Mucosa of stomach (tissue), 1 donor: ENCODE results near the gene DPYD.

ENCODE experiments used
- H3K27me3 ChIP-seq: one replicate; pipeline ENCODE4 v1.7.0; 2013; ENCODE audit warnings: mild to moderate bottlenecking, low read length; ENCODE audit not compliant: control insufficient read depth, insufficient read depth
- H3K36me3 ChIP-seq: one replicate; pipeline ENCODE4 v1.7.0; 2013; ENCODE audit warnings: low read length; ENCODE audit not compliant: control insufficient read depth, insufficient read depth
- H3K4me1 ChIP-seq: one replicate; pipeline ENCODE4 v1.7.0; 2013; ENCODE audit warnings: mild to moderate bottlenecking, low read length; ENCODE audit not compliant: control insufficient read depth, insufficient read depth
- H3K4me3 ChIP-seq: one replicate; pipeline ENCODE4 v1.7.0; 2013; ENCODE audit warnings: low read length
- H3K9ac ChIP-seq: one replicate; pipeline ENCODE4 v1.7.0; 2013; ENCODE audit warnings: mild to moderate bottlenecking, low read length, moderate library complexity
- H3K9me3 ChIP-seq: one replicate; pipeline ENCODE4 v1.7.0; 2013; ENCODE audit warnings: mild to moderate bottlenecking, low read length, moderate library complexity; ENCODE audit not compliant: control insufficient read depth
- donor health status: Pancreatic carcinoma.

DPYD gene

GRCh38 chr1:97069312-97069711, 851.5 kb downstream of the DPYD start:
- Histone ChIP-seq H3K4me3 (no peak overlapping the region), H3K27me3 (no peaks in the 10 kb centered on the region), H3K9ac (no peak overlapping the region), H3K36me3 (no peaks in the 10 kb centered on the region), H3K4me1 (no peaks in the 10 kb centered on the region), H3K9me3 (no peaks in the 10 kb centered on the region)

GRCh38 chr1:97066860-97067259, 854.0 kb downstream of the DPYD start:
- Histone ChIP-seq H3K4me3 (no peak overlapping the region), H3K9me3 (peaks cover 2% of the 10 kb centered on the region), H3K27me3 (no peaks in the 10 kb centered on the region), H3K4me1 (no peaks in the 10 kb centered on the region), H3K36me3 (no peaks in the 10 kb centered on the region), H3K9ac (no peak overlapping the region)

GRCh38 chr1:97063532-97063931, 857.3 kb downstream of the DPYD start:
- Histone ChIP-seq H3K4me1 (no peaks in the 10 kb centered on the region), H3K36me3 (no peaks in the 10 kb centered on the region), H3K4me3 (no peak overlapping the region), H3K9ac (no peak overlapping the region), H3K9me3 (peaks cover 6% of the 10 kb centered on the region), H3K27me3 (no peaks in the 10 kb centered on the region)

DNA sequence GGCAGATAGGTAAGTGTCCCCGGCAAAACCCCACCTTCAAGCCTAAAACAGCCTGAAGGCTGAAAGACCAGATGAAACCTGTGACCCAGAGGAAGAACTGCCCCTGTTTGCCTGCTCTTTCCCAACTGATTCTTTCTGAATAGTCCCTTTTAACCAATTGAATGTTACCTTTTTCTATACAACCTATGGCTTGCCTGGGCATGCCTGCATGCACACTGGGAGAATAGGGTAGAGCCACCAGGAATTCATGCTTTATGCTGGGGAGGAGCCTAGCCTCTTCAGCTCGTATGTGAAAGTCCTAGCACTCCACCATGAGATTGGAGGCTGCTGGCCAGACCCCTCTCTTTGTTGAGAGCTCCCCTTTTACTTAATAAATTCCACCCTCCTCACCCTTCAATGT, 859.2 kb downstream of the DPYD start:
- Histone ChIP-seq H3K36me3 (no peaks in the 10 kb centered on the region), H3K4me3 (no peak overlapping the region), H3K27me3 (no peaks in the 10 kb centered on the region), H3K9me3 (peaks cover 6% of the 10 kb centered on the region), H3K9ac (no peak overlapping the region), H3K4me1 (no peaks in the 10 kb centered on the region)

GRCh38 chr1:97056386-97056785, 864.4 kb downstream of the DPYD start:
- Histone ChIP-seq H3K36me3 (no peaks in the 10 kb centered on the region), H3K27me3 (no peaks in the 10 kb centered on the region), H3K9ac (no peak overlapping the region), H3K4me1 (no peaks in the 10 kb centered on the region), H3K9me3 (no peaks in the 10 kb centered on the region), H3K4me3 (no peak overlapping the region)

GRCh38 chr1:97053268-97053667, 867.6 kb downstream of the DPYD start:
- no peaks in the 10 kb centered on the region for H3K4me1 ChIP-seq
- no peaks in the 10 kb centered on the region for H3K9me3 ChIP-seq
- no peaks in the 10 kb centered on the region for H3K36me3 ChIP-seq
- H3K4me3 ChIP-seq, result no peak overlapping the region
- no peak overlapping the region for H3K9ac ChIP-seq
- H3K27me3 ChIP-seq, result no peaks in the 10 kb centered on the region

- no peaks in the 10 kb centered on the region for H3K36me3 ChIP-seq
- H3K4me3 ChIP-seq, result no peak overlapping the region
- H3K9ac ChIP-seq, result no peak overlapping the region
- no peaks in the 10 kb centered on the region for H3K27me3 ChIP-seq
- H3K4me1 ChIP-seq, result no peaks in the 10 kb centered on the region
- no peaks in the 10 kb centered on the region for H3K9me3 ChIP-seq
Observed at GRCh38 chr1:97051823-97052222, 869.0 kb downstream of the DPYD start.

- no peak overlapping the region for H3K9ac ChIP-seq
Observed at GRCh38 chr1:97050506-97050905, 870.3 kb downstream of the DPYD start.

GRCh38 chr1:97047421-97047793, 873.4 kb downstream of the DPYD start:
- Histone ChIP-seq H3K4me3 (no peak overlapping the region), H3K9ac (no peak overlapping the region), H3K36me3 (no peaks in the 10 kb centered on the region)

More at GRCh38 chr1:97050506-97050905, 870.3 kb downstream of the DPYD start:
- Histone ChIP-seq H3K4me1 (no peaks in the 10 kb centered on the region), H3K36me3 (no peaks in the 10 kb centered on the region), H3K4me3 (no peak overlapping the region), H3K27me3 (no peaks in the 10 kb centered on the region), H3K9me3 (no peaks in the 10 kb centered on the region)

GRCh38 chr1:97046765-97047420, 873.9 kb downstream of the DPYD start:
- H3K36me3 ChIP-seq, result no peaks in the 10 kb centered on the region
- no peaks in the 10 kb centered on the region for H3K9me3 ChIP-seq
- no peaks in the 10 kb centered on the region for H3K4me1 ChIP-seq
- no peak overlapping the region for H3K4me3 ChIP-seq
- H3K9ac ChIP-seq, result no peak overlapping the region
- H3K27me3 ChIP-seq, result no peaks in the 10 kb centered on the region

More at GRCh38 chr1:97047421-97047793, 873.4 kb downstream of the DPYD start:
- H3K9me3 ChIP-seq, result no peaks in the 10 kb centered on the region
- no peaks in the 10 kb centered on the region for H3K27me3 ChIP-seq
- H3K4me1 ChIP-seq, result no peaks in the 10 kb centered on the region

- H3K4me3 ChIP-seq, result no peak overlapping the region
- H3K4me1 ChIP-seq, result no peaks in the 10 kb centered on the region
- no peaks in the 10 kb centered on the region for H3K36me3 ChIP-seq
- no peaks in the 10 kb centered on the region for H3K9me3 ChIP-seq
- H3K27me3 ChIP-seq, result no peaks in the 10 kb centered on the region
- no peak overlapping the region for H3K9ac ChIP-seq
Observed at GRCh38 chr1:97044159-97044760, 876.6 kb downstream of the DPYD start.

DNA sequence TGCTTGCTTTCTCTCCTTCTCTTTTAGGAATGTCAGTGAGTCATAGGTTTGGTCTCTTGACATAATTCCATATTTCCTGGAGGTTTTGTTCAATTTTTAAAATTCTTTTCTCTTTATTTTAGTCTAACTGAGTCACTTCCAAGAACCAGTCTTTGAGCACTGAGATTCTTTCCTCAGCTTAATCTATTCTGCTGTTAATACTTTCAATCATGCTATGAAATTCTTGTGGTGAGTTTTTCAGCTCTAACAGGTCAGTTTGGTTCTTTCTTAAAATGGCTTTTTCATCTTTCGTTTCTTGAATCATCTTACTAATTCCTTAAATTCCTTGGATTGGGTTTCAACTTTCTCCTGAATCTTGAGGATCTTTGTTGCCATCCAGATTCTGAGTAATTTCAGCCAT, 878.3 kb downstream of the DPYD start:
- H3K9me3 ChIP-seq, result no peaks in the 10 kb centered on the region
- no peak overlapping the region for H3K4me3 ChIP-seq
- no peaks in the 10 kb centered on the region for H3K27me3 ChIP-seq
- H3K36me3 ChIP-seq, result no peaks in the 10 kb centered on the region
- no peaks in the 10 kb centered on the region for H3K4me1 ChIP-seq
- H3K9ac ChIP-seq, result no peak overlapping the region
